GM18870 (cell line): Measurements from ENCODE around the gene TMEM151A.
"Not testable (repeated sequence)": the region's sequence is repeated elsewhere in the genome, so short reads cannot be mapped to it uniquely, and the experiment has no call there.

Experiments used
- ATAC-seq: cut with Tn5 transposase; IDR thresholded peaks from one replicate; pipeline ENCODE4 v1.9.1; 2021; ENCODE audit warnings: moderate library complexity; ENCODE audit not compliant: unreplicated experiment

Gene TMEM151A

GRCh38 chr11:66267039-66267378 is 24.7 kb upstream of the TMEM151A start:
- no peak for ATAC-seq

GRCh38 chr11:66267379-66268243 is 24.1 kb upstream of the TMEM151A start:
- ATAC-seq = peak; percentile 18

GRCh38 chr11:66268244-66268951 is 23.3 kb upstream of the TMEM151A start, which contains the start of gene RAB1B:
Gene RAB1B (plus strand): TSS chr11:66268639. CDS start chr11:66268680, 41 bp downstream.
- ATAC-seq = peak; percentile 83

GRCh38 chr11:66268952-66269905 is 22.5 kb upstream of the TMEM151A start:
- no peak for ATAC-seq

GRCh38 chr11:66271816-66272215 is 19.9 kb upstream of the TMEM151A start:
- no peak for ATAC-seq

GRCh38 chr11:66272596-66272995 is 19.1 kb upstream of the TMEM151A start:
- no peak for ATAC-seq

GRCh38 chr11:66274219-66274618 is 17.5 kb upstream of the TMEM151A start:
- no peak for ATAC-seq

GRCh38 chr11:66275396-66275795 is 16.3 kb upstream of the TMEM151A start:
- no peak for ATAC-seq

GRCh38 chr11:66275984-66276612 is 15.6 kb upstream of the TMEM151A start:
- no peak for ATAC-seq

- not testable (repeated sequence) for ATAC-seq
Observed at GRCh38 chr11:66276619-66277018, 15.1 kb upstream of the TMEM151A start.

- not testable (repeated sequence) for ATAC-seq
Observed at GRCh38 chr11:66277064-66277463, 14.6 kb upstream of the TMEM151A start.

GRCh38 chr11:66277471-66278362 is 14.0 kb upstream of the TMEM151A start, which contains the start of gene CNIH2:
Gene CNIH2 (plus strand): TSS chr11:66278175. CDS start chr11:66278457, 282 bp downstream.
- ATAC-seq = no peak

- ATAC-seq = no peak
Observed at GRCh38 chr11:66278363-66279091, 13.2 kb upstream of the TMEM151A start.

GRCh38 chr11:66279092-66279734 is 12.5 kb upstream of the TMEM151A start:
- no peak for ATAC-seq

- ATAC-seq = no peak
Observed at GRCh38 chr11:66280428-66280827, 11.3 kb upstream of the TMEM151A start.

GRCh38 chr11:66281001-66281400 is 10.7 kb upstream of the TMEM151A start:
- no peak for ATAC-seq

- ATAC-seq = no peak
Observed at GRCh38 chr11:66281776-66282467, 9.8 kb upstream of the TMEM151A start.
